Mucosa of descending colon (tissue), 3 donors: Measurements from ENCODE around the gene BTBD1. TPM values are rescaled to one million over a fixed set of nuclear protein-coding genes. Genes with fewer than 3 reads are reported as not detected.
"Not testable (repeated sequence)": the region's sequence is repeated elsewhere in the genome, so short reads cannot be mapped to it uniquely, and the experiment has no call there.

Experiments used
- ATAC-seq: fragments of 200-7000 bp; cut with Tn5 transposase; one replicate; pipeline ENCODE4 v1.9.1; 2020; ENCODE audit warnings: mild to moderate bottlenecking, moderate library complexity
- DNase-seq, 3 donors: peaks; one replicate each; pipeline ENCODE4 v3.0.0-alpha.2; 2020
- H3K36me3 ChIP-seq: fragments of 200-600 bp; one replicate; pipeline ENCODE4 v1.8.0; 2021; ENCODE audit warnings: low read depth, mild to moderate bottlenecking
- H3K4me1 ChIP-seq: fragments of 200-600 bp; one replicate; pipeline ENCODE4 v1.8.0; 2021; ENCODE audit warnings: low read depth, mild to moderate bottlenecking
- H3K4me3 ChIP-seq: fragments of 200-600 bp; one replicate; pipeline ENCODE4 v1.8.0; 2021; ENCODE audit warnings: mild to moderate bottlenecking
- H3K9me3 ChIP-seq: fragments of 200-600 bp; one replicate; pipeline ENCODE4 v1.8.0; 2021; ENCODE audit warnings: mild to moderate bottlenecking
- intact Hi-C, 2 donors: fragments of 100-400 bp; cut with DNase I in 1 of 2; cut with micrococcal nuclease in 1 of 2; formaldehyde crosslinking; loops; one replicate each; pipeline versions ENCODE4 v1.11.0 to v1.11.1; 2022; cut with DNase I, micrococcal nuclease
- total RNA-seq, 3 donors: library from RNA; stranded (reverse); fragmentation: NEBNext Ultra II Directional in 2 of 3; extraction: Animal tissue kit (Norgen Biotek cat#: 25700) in 2 of 3; gene quantifications; one replicate each; pipeline versions ENCODE4 v1.2.1 to v1.2.4, GENCODE V29; 2021 to 2023
- TF ChIP-seq, protein P1 (sequence below): fragments of 200-600 bp; IDR thresholded peaks from one replicate; pipeline ENCODE4 v1.8.0; 2022; ENCODE audit warnings: antibody characterized with exemption, mild to moderate bottlenecking
- donor health status: DM: no; HTN: no; CAD: no; lungs with moderate emphysema.
- donor health status: DM: no; HTN: no; CAD: no.
- donor health status: DM: no; HTN: yes; CAD: no.

Gene BTBD1
- total RNA-seq, 3 donors from 2014 or later, result 50.9 to 57.8 (median 53.7) TPM

DNA sequence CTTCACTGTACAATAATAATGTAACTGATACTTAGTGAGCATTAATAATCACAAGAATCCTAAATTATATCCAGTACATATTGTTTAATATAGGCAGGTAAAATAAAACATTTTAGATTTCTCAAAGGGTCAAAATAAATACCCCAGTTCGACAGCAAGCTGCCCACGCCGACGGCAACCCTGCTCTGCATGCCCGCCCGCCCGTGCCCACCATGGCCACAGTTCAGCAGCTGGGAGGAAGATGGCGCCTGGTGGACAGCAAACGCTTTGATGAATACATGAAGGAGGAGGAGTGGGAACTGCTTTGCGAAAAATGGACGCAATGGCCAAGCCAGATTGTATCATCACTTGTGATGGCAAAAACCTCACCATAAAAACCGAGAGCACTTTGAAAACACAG, 22.9 kb downstream of the BTBD1 start:
- DNase-seq (no peak), ATAC-seq (no peak)
- no peaks in the 10 kb centered on the region for H3K9me3 ChIP-seq
- H3K36me3 ChIP-seq, result no peaks in the 10 kb centered on the region
- intact Hi-C loops, result no loop called here
- no peaks in the 10 kb centered on the region for H3K4me1 ChIP-seq
- H3K4me3 ChIP-seq, result no peak overlapping the region
- TF ChIP-seq, protein P1, sequence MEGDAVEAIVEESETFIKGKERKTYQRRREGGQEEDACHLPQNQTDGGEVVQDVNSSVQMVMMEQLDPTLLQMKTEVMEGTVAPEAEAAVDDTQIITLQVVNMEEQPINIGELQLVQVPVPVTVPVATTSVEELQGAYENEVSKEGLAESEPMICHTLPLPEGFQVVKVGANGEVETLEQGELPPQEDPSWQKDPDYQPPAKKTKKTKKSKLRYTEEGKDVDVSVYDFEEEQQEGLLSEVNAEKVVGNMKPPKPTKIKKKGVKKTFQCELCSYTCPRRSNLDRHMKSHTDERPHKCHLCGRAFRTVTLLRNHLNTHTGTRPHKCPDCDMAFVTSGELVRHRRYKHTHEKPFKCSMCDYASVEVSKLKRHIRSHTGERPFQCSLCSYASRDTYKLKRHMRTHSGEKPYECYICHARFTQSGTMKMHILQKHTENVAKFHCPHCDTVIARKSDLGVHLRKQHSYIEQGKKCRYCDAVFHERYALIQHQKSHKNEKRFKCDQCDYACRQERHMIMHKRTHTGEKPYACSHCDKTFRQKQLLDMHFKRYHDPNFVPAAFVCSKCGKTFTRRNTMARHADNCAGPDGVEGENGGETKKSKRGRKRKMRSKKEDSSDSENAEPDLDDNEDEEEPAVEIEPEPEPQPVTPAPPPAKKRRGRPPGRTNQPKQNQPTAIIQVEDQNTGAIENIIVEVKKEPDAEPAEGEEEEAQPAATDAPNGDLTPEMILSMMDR, result no peak

DNA sequence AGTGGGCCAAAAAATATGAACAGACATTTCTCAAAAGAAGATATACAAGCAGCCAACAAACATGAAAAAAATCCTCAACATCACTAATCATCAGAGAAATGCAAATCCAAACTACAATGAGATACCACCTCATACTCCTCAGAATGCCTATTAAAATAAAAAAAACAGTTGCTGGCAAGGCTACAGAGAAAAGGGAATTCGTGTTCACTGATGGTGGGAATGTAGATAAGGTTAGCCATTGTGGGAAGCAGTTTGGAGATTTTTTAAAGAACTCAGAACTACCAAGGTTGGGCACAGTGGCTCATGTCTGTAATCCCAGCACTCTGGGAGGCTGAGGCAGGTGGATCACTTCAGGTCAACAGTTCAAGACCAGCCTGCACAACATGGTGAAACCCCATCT, 27.8 kb downstream of the BTBD1 start:
- H3K4me3 ChIP-seq, result no peak overlapping the region
- DNase-seq (no peak), ATAC-seq (no peak)
- H3K36me3 ChIP-seq, result no peaks in the 10 kb centered on the region
- H3K4me1 ChIP-seq, result no peaks in the 10 kb centered on the region
- TF ChIP-seq, protein P1, result no peak
- H3K9me3 ChIP-seq, result no peaks in the 10 kb centered on the region
- intact Hi-C loops, result no loop called here

DNA sequence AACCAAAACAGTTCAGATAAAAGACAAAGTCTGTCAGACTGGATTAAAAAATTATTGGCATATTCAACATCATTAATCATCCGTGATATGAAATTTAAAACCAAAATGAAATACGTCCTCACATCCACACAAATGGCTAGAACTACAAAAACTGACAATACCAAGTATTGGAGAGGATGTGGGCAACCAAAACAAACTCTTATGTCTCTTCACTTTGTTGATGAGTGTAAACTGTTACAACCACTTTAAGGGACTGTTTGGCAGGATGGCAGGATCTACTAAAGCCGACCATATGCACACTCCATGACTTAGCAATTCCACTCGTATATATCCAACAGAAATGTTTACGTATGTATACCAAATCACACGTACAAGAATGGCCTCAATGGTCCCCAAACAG, 30.8 kb downstream of the BTBD1 start:
- no peak for ATAC-seq

DNA sequence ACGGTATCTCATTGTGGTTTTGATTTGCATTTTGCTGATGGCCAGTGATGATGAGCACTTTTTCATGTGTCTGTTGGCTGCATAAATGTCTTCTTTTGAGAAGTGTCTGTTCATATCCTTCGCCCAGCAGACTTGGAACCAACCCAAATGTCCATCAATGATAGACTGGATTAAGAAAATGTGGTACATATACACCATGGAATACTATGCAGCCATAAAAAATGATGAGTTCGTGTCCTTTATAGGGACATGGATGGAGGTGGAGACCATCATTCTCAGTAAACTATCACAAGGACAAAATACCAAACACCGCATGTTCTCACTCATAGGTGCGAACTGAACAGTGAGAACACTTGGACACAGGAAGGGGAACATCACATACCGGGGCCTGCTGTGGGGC, 35.8 kb downstream of the BTBD1 start:
- intact Hi-C loops, H3K4me1 ChIP-seq, ATAC-seq, H3K36me3 ChIP-seq, H3K9me3 ChIP-seq, DNase-seq, H3K4me3 ChIP-seq: not testable (repeated sequence)

More for the DNA sequence above, 30.8 kb downstream of the BTBD1 start:
- no peaks in the 10 kb centered on the region for H3K9me3 ChIP-seq
- no peaks in the 10 kb centered on the region for H3K4me1 ChIP-seq
- no peak for DNase-seq
- H3K4me3 ChIP-seq, result no peak overlapping the region
- intact Hi-C loops, result no loop called here
- TF ChIP-seq, protein P1, result no peak
- H3K36me3 ChIP-seq, result no peaks in the 10 kb centered on the region

DNA sequence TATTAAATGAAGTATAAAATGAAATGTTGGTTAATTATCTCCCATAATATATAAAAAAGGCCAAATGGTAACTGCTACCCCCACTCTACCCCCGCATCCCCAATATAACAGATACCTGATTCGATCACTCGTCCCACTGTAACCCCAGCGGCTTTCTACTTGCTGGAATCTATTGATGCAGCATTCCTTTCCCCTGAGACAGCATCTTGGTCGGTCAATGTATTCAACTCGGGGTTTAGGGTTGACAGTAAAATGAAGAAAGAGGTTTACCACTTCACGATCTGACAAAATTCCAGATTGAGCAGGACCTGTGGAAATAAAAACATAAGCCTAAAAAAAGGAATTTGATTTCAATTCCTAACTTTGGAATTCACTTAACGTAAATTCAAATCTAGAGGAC, 37.0 kb downstream of the BTBD1 start:
- Histone ChIP-seq H3K4me3 (no peak overlapping the region), H3K9me3 (no peaks in the 10 kb centered on the region), H3K4me1 (no peaks in the 10 kb centered on the region), H3K36me3 (peaks cover 9% of the 10 kb centered on the region)
- intact Hi-C loops, result no loop called here
- no peak for DNase-seq
- TF ChIP-seq, protein P1, result no peak
- ATAC-seq, result no peak

DNA sequence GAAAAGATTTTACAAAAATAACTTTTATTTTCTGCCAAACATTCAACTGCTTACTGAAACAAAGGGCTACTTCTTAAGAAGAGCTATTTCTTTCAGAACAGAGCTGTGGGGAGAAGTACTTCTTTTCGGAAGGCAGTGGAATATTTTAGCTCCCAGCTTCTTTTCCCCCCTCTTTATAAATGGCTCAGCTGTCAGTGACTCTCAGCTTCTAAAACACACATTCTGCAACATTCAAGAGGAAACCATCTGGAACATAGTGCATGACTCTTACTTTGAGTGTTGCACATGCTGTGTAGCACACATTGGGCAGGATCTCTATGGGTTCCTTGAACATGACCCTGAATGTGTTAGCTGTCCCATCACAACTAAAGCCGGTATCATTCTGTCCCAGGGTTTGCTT, 48.6 kb downstream of the BTBD1 start:
- Histone ChIP-seq H3K36me3 (no peaks in the 10 kb centered on the region), H3K4me3 (no peak overlapping the region), H3K9me3 (no peaks in the 10 kb centered on the region), H3K4me1 (no peaks in the 10 kb centered on the region)
- TF ChIP-seq, protein P1, result no peak
- intact Hi-C loops, result no loop called here
- DNase-seq (no peak), ATAC-seq (no peak)
